Bone marrow (tissue), 2 donors: Measurements from ENCODE around the gene USP17L24.
"Not testable (repeated sequence)": the region's sequence is repeated elsewhere in the genome, so short reads cannot be mapped to it uniquely, and the experiment has no call there.

Experiments
- DNase-seq, 2 donors: peaks; one replicate each; lab custom pipeline; 2025; lab: John Stamatoyannopoulos, UW

USP17L24 gene

DNA sequence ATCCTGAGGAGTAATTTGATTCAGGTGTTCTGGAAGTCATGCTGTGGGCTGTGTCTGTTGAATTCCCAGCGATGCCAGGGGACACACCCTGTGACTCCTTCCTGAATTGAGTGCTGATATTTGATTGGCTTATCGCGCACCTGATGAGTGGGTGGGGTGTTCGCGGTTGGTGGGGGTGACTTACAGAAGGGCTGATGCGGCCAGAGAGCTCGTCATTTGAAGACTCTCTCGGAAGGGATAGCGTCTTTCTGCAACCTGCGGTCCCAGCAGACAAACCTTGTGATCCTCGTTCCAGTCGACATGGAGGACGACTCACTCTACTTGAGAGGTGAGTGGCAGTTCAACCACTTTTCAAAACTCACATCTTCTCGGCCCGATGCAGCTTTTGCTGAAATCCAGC is at the start of gene USP17L24:
TSS of gene USP17L24 (plus strand) at position 301 of the 400 bp plus-strand sequence. CDS start at position 301, 0 bp downstream.
- DNase-seq = not testable (repeated sequence)

DNA sequence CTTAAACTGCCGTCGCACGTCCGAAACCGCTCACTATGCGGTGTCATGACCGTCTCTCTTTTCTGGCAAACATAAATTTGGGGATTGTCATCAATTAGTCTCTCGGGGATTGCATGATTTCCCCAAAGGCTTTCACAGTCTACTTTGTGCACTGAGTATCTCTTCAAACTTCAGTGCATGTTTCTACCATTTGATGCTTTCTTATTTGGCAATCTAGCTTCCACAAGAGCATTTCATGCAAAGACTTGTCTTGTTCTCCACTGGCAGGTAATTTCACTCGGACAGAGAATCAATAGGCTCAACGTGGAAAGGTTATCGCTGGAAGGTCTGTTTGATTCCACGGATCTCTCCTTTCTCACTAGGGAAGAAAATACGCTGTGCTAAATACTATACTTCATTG is 774 bp upstream of the USP17L24 start:
- not testable (repeated sequence) for DNase-seq

GRCh38 chr4:9329611-9330010 is 4.6 kb downstream of the USP17L24 start, which contains the start of gene USP17L25:
Gene USP17L25, plus strand, starts transcription at chr4:9329911. Its CDS starts 0 bp downstream, at chr4:9329911.
- DNase-seq = not testable (repeated sequence)

GRCh38 chr4:9334358-9334757 is 9.4 kb downstream of the USP17L24 start, which contains the start of gene USP17L26:
Gene USP17L26, plus strand, starts transcription at chr4:9334658. Its CDS starts 0 bp downstream, at chr4:9334658.
- DNase-seq = not testable (repeated sequence)

DNA sequence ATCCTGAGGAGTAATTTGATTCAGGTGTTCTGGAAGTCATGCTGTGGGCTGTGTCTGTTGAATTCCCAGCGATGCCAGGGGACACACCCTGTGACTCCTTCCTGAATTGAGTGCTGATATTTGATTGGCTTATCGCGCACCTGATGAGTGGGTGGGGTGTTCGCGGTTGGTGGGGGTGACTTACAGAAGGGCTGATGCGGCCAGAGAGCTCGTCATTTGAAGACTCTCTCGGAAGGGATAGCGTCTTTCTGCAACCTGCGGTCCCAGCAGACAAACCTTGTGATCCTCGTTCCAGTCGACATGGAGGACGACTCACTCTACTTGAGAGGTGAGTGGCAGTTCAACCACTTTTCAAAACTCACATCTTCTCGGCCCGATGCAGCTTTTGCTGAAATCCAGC is 14.1 kb downstream of the USP17L24 start, which contains the start of gene USP17L5:
TSS of gene USP17L5 (plus strand) at position 301 of the 400 bp plus-strand sequence. CDS start at position 301, 0 bp downstream.
- DNase-seq = not testable (repeated sequence)

DNA sequence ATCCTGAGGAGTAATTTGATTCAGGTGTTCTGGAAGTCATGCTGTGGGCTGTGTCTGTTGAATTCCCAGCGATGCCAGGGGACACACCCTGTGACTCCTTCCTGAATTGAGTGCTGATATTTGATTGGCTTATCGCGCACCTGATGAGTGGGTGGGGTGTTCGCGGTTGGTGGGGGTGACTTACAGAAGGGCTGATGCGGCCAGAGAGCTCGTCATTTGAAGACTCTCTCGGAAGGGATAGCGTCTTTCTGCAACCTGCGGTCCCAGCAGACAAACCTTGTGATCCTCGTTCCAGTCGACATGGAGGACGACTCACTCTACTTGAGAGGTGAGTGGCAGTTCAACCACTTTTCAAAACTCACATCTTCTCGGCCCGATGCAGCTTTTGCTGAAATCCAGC is 18.9 kb downstream of the USP17L24 start, which contains the start of gene USP17L27:
TSS of gene USP17L27 (plus strand) at position 301 of the 400 bp plus-strand sequence. CDS start at position 301, 0 bp downstream.
- not testable (repeated sequence) for DNase-seq

DNA sequence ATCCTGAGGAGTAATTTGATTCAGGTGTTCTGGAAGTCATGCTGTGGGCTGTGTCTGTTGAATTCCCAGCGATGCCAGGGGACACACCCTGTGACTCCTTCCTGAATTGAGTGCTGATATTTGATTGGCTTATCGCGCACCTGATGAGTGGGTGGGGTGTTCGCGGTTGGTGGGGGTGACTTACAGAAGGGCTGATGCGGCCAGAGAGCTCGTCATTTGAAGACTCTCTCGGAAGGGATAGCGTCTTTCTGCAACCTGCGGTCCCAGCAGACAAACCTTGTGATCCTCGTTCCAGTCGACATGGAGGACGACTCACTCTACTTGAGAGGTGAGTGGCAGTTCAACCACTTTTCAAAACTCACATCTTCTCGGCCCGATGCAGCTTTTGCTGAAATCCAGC is 23.6 kb downstream of the USP17L24 start, which contains the start of gene USP17L28:
TSS of gene USP17L28 (plus strand) at position 301 of the 400 bp plus-strand sequence. CDS start at position 301, 0 bp downstream.
- DNase-seq = not testable (repeated sequence)

DNA sequence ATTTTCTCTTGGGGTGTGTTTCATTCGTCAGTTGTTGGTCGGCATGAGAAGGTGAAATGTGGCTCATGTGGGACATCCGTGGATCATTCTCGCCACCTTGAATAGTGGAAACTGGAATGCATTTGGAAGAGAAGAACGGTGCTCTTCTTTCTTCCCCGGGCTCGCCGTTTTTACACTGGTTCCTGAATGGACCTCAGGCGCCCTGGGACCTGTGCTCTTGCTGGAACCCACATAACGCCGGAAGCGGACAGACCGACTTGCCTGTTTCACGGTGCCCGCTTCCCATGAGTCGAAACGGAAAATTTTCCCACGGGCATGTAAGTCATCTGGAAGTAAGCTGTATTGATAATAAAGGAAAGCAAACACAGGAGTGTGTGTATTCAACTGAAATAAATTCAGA is 25.9 kb downstream of the USP17L24 start:
- DNase-seq = not testable (repeated sequence)

- not testable (repeated sequence) for DNase-seq
Measured at GRCh38 chr4:9353338-9353737, 28.4 kb downstream of the USP17L24 start, which contains the start of gene USP17L29. Gene USP17L29, plus strand, starts transcription at chr4:9353638. Its CDS starts 0 bp downstream, at chr4:9353638.

GRCh38 chr4:9362829-9363228 is 37.9 kb downstream of the USP17L24 start, which contains the start of gene USP17L30:
Gene USP17L30, plus strand, starts transcription at chr4:9363129. Its CDS starts 0 bp downstream, at chr4:9363129.
- not testable (repeated sequence) for DNase-seq
